WTC11 (cell line): ENCODE results near the gene PRKRIP1.

Experiments
- ATF3 ChIP-seq: sonication (generic); formaldehyde crosslinking; conservative IDR thresholded peaks from 2 replicates; pipeline ENCODE4 v1.8.1; 2022; ENCODE audit warnings: mild to moderate bottlenecking, missing genetic modification reagents
- ATF6 ChIP-seq: sonication (generic); formaldehyde crosslinking; IDR thresholded peaks from 2 replicates; pipeline ENCODE4 v1.8.1; 2023; ENCODE audit warnings: mild to moderate bottlenecking, missing genetic modification reagents
- CREM ChIP-seq: sonication (generic); formaldehyde crosslinking; IDR thresholded peaks from 2 replicates; pipeline ENCODE4 v1.8.1; 2022; ENCODE audit warnings: mild to moderate bottlenecking, missing genetic modification reagents, moderate library complexity
- CTCF ChIP-seq: fragments of 200-600 bp; IDR thresholded peaks from 2 replicates; pipeline ENCODE4 v1.8.0; 2022; ENCODE audit warnings: antibody characterized with exemption
- MLX ChIP-seq: sonication (generic); formaldehyde crosslinking; IDR thresholded peaks from 2 replicates; pipeline ENCODE4 v1.8.1; 2023; ENCODE audit warnings: mild to moderate bottlenecking, missing genetic modification reagents, moderate library complexity
- TCF7 ChIP-seq: sonication (generic); formaldehyde crosslinking; IDR thresholded peaks from 2 replicates; pipeline ENCODE4 v1.8.0; 2022; ENCODE audit warnings: mild to moderate bottlenecking, low read depth, missing genetic modification reagents, moderate library complexity
- TEAD4 ChIP-seq: sonication (generic); formaldehyde crosslinking; IDR thresholded peaks from 2 replicates; pipeline ENCODE4 v1.8.0; 2022; ENCODE audit warnings: mild to moderate bottlenecking, missing genetic modification reagents
- TP53 ChIP-seq: sonication (generic); formaldehyde crosslinking; IDR thresholded peaks from 2 replicates; pipeline ENCODE4 v1.8.1; 2023; ENCODE audit warnings: mild to moderate bottlenecking, missing genetic modification reagents
- ZBTB21 ChIP-seq: sonication (generic); formaldehyde crosslinking; IDR thresholded peaks from 2 replicates; pipeline ENCODE4 v1.8.1; 2023; ENCODE audit warnings: mild to moderate bottlenecking, missing genetic modification reagents, borderline replicate concordance
- ZNF232 ChIP-seq: sonication (generic); formaldehyde crosslinking; IDR thresholded peaks from 2 replicates; pipeline ENCODE4 v1.8.0; 2022; ENCODE audit warnings: mild to moderate bottlenecking, missing genetic modification reagents
- ZNF512 ChIP-seq: sonication (generic); formaldehyde crosslinking; IDR thresholded peaks from 2 replicates; pipeline ENCODE4 v1.8.1; 2022; ENCODE audit warnings: missing genetic modification reagents, borderline replicate concordance
- TF ChIP-seq, protein P1 (sequence below): sonication (generic); formaldehyde crosslinking; IDR thresholded peaks from 2 replicates; pipeline ENCODE4 v1.8.0; 2022; ENCODE audit warnings: mild to moderate bottlenecking, missing genetic modification reagents
- TF ChIP-seq, protein P2 (sequence below): fragments of 250-450 bp; sonication (Bioruptor Pico); IDR thresholded peaks from 2 replicates; pipeline ENCODE4 v1.9.0; 2021; ENCODE audit warnings: mild to moderate bottlenecking
- TF ChIP-seq, protein P3 (sequence below): sonication (generic); formaldehyde crosslinking; IDR thresholded peaks from 2 replicates; pipeline ENCODE4 v1.8.1; 2023; ENCODE audit warnings: mild to moderate bottlenecking, missing genetic modification reagents, moderate library complexity

DNA sequence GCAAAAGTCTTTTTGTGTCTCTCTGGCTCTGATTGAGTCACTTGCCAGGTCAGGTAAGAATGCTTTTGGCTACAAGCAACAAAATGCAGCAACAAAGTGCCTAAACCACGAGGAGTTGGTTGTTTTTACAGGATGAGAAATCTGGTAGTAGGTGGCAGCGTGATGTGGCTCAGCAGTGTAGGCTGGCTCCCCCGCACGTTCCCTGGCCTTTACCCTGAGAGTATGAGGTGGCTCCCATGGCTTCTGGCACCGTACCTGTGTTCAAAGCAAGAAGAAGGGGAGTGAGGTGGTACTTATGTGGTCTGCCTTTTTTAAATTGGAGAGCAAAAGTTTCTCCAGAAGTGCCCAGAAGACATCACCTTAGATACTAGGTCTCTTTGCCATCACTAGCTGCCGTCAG lies 11.7 kb downstream of the PRKRIP1 start:
- TF ChIP-seq CTCF (no peak), ZNF232 (CRISPR knock-in tag) (no peak), CREM (no peak), ATF3 (CRISPR knock-in tag) (no peak), TCF7 (CRISPR knock-in tag) (no peak), ZNF512 (CRISPR knock-in tag) (no peak), ATF6 (CRISPR knock-in tag) (no peak), TP53 (no peak), ZBTB21 (CRISPR knock-in tag) (no peak), TEAD4 (CRISPR knock-in tag) (no peak), MLX (no peak)
- TF ChIP-seq, protein P1, sequence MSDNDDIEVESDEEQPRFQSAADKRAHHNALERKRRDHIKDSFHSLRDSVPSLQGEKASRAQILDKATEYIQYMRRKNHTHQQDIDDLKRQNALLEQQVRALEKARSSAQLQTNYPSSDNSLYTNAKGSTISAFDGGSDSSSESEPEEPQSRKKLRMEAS (CRISPR knock-in tag): no peak
- TF ChIP-seq, protein P2, sequence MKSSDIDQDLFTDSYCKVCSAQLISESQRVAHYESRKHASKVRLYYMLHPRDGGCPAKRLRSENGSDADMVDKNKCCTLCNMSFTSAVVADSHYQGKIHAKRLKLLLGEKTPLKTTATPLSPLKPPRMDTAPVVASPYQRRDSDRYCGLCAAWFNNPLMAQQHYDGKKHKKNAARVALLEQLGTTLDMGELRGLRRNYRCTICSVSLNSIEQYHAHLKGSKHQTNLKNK (CRISPR knock-in tag): no peak
- TF ChIP-seq, protein P3, sequence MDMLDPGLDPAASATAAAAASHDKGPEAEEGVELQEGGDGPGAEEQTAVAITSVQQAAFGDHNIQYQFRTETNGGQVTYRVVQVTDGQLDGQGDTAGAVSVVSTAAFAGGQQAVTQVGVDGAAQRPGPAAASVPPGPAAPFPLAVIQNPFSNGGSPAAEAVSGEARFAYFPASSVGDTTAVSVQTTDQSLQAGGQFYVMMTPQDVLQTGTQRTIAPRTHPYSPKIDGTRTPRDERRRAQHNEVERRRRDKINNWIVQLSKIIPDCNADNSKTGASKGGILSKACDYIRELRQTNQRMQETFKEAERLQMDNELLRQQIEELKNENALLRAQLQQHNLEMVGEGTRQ (CRISPR knock-in tag): no peak
